Placental epithelial cell (primary cell): Measurements from ENCODE around the gene ZNF32. TPM values are rescaled to one million over a fixed set of nuclear protein-coding genes. Genes with fewer than 3 reads are reported as not detected.

Experiments
- total RNA-seq: library from RNA; depleted of rRNA; stranded (reverse); fragments of >200 nt; gene quantifications from 2 replicates; pipeline ENCODE4 v1.2.3, GENCODE V29; 2012

The ZNF32 gene, protein sequence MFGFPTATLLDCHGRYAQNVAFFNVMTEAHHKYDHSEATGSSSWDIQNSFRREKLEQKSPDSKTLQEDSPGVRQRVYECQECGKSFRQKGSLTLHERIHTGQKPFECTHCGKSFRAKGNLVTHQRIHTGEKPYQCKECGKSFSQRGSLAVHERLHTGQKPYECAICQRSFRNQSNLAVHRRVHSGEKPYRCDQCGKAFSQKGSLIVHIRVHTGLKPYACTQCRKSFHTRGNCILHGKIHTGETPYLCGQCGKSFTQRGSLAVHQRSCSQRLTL
- total RNA-seq: 17.6 and 35.3 TPM in 2 replicates

DNA sequence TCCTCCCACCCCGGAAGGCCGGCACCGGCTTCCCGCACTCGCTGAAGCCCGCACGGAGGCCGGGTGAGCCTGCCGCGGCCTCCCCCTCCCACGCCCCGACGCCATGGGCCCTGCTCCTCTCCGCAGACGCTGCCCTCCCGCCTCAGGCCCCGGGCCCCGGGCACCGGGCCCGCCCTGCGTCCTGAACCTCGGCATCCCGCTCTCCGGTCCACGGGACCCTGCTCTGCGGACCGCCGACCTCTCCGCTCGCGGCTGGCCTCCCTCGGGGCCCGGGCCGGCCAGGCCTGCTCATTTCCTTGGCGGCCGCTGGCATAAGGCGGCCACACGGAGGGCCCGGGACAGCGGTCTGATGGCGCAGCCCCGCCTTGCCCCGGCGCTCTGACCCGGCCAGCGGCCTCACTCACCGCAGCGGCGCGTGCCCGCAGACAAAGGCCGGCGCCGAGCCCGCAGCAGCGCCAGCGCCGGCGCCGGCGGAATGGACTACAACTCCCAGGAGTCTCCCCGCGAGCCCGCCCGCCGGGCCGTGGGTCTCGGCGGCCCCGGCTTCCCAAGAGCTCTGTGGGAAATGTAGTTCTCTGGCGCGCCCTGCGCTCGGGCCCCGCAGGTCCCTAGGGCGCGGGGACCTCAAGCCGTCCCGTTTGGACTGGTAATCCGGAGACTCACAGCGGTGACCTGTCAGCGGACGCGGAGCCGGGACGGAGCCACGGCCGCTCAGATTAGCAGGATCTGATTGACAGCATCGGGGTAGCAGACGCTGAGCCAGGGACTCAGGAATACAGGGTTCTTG lies at the start of gene ZNF32:
Gene ZNF32 (minus strand): TSS at position 484 of the 787 bp plus-strand sequence. CDS start 2,748 bp downstream, outside the sequence.

DNA sequence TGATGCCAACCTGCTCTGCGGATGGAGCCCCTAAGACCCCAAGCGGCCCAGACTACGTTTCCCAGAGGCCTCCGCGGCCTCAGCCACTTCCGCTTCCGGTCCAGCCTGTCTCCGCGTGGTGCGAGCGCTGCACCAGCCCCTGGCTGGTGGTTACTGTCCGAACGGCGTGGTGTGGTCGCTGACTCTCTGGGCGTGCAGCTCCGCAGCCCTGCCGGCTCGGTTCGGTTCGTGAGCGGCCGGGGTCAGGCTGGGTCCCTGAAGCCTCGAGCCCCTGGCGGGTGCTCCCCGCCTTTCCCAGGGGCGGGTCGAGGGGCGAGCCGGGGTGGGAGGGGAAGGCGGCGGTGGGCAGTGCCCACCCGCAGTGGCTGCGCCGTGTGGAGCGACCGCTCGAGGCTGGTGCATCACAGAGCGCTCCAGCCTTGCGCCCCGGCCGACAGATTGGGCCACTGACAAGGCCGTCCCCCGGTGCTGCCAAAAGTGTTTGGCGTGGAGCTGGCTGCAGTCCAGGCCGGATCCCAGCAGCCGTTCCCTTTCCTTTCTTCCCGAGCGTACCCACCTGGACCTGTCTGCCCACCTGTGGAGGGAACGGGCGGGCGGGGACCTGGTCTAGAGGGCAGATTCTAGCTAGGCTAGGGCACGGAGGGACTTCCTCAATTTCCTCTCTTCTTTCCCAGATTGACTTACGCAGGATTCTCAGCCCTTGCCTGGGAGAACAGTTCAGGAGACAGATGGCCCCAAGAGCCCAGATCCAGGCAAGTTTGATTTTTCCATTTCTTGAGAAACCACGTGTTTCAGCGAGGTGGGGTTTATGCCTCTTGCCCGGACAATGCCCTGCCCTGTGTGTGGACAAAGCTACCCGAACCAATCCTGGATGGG lies 42.1 kb downstream of the ZNF32 start, which contains the start of gene ZNF485:
Gene ZNF485 (plus strand): TSS at position 116 of the 876 bp plus-strand sequence. CDS start 613 bp downstream, at position 729.

Other genes with a start within 250 kb of the ZNF32 start
- 154 and 162 TPM in 2 replicates for gene HNRNPF, start 239.7 kb downstream of the ZNF32 start, total RNA-seq
- gene ZNF487, start 211.8 kb downstream of the ZNF32 start, total RNA-seq: 2.9 and 5.9 TPM in 2 replicates
- 3.5 and 4.4 TPM in 2 replicates for gene ZNF239, start 74.3 kb downstream of the ZNF32 start, total RNA-seq
- gene ZNF485, start 42.4 kb downstream of the ZNF32 start, total RNA-seq: 2.6 and 2.7 TPM in 2 replicates